GM23338 (cell line): ENCODE data around the gene TUBA1B. TPM values are rescaled to one million over a fixed set of nuclear protein-coding genes. Genes with fewer than 3 reads are reported as not detected.

Source experiments
- CREB1 ChIP-seq: fragments of 250-450 bp; sonication (Bioruptor Pico); IDR thresholded peaks from 2 replicates; pipeline ENCODE4 v1.5.0; 2020; ENCODE audit warnings: low read depth, mild to moderate bottlenecking, moderate library complexity
- JUNB ChIP-seq: IDR thresholded peaks from one replicate; pipeline ENCODE4 v1.6.1; 2016; ENCODE audit warnings: antibody characterized with exemption; ENCODE audit not compliant: unreplicated experiment
- NANOG ChIP-seq: IDR thresholded peaks from 2 replicates; pipeline ENCODE4 v1.6.1; 2016; ENCODE audit warnings: antibody characterized with exemption, borderline replicate concordance
- POLR2AphosphoS5 ChIP-seq: IDR thresholded peaks from 2 replicates; pipeline ENCODE4 v1.6.1; 2016; ENCODE audit warnings: antibody characterized with exemption, low read depth
- STAT1 ChIP-seq: IDR thresholded peaks from one replicate; pipeline ENCODE4 v1.6.1; 2016; ENCODE audit warnings: antibody characterized with exemption; ENCODE audit not compliant: unreplicated experiment
- ZNF114 ChIP-seq: fragments of 250-450 bp; sonication (Bioruptor Pico); IDR thresholded peaks from 2 replicates; pipeline ENCODE4 v1.5.0; 2020; ENCODE audit warnings: mild to moderate bottlenecking, moderate library complexity
- ZNF331 ChIP-seq: fragments of 250-450 bp; sonication (Bioruptor Pico); IDR thresholded peaks from 2 replicates; pipeline ENCODE4 v1.5.0; 2020; ENCODE audit warnings: low read depth, mild to moderate bottlenecking, moderate library complexity
- polyA plus RNA-seq: library from polyadenylated mRNA; unstranded; fragments of >200 nt; fragmentation: Nextera tagmentation; extraction: Ambion mirVana; gene quantifications from 2 replicates; pipeline ENCODE4 v1.2.1, GENCODE V29; 2016
- total RNA-seq: library from RNA; depleted of rRNA; stranded (reverse); fragments of >200 nt; shearing (Covaris generic); gene quantifications from 2 replicates; pipeline ENCODE4 v1.2.3, GENCODE V29; 2014
- TF ChIP-seq, protein P1 (sequence below): fragments of 250-450 bp; sonication (Bioruptor Pico); IDR thresholded peaks from 2 replicates; pipeline ENCODE4 v1.5.0; 2020; ENCODE audit warnings: mild to moderate bottlenecking, moderate library complexity
- TF ChIP-seq, protein P2 (sequence below), 2 experiments: fragments of 200-600 bp in 1 of 2; sonication (generic) in 1 of 2; conservative IDR thresholded peaks; 2 replicates each; pipeline versions ENCODE4 v1.5.1 to v1.6.1; 2016 to 2017; ENCODE audit warnings: antibody characterized with exemption in 2 of 2, low read depth in 2 of 2, mild to moderate bottlenecking in 2 of 2, moderate library complexity in 1 of 2
- TF ChIP-seq, protein P3 (sequence below): IDR thresholded peaks from 2 replicates; pipeline ENCODE4 v1.6.1; 2016; ENCODE audit warnings: antibody characterized with exemption

The TUBA1B gene
- total and polyA plus RNA-seq, 2 experiments from 2014 or later, result 1,116 to 2,718 TPM

GRCh38 chr12:49105504-49106084 is 25.6 kb downstream of the TUBA1B start (continued):
- TF ChIP-seq, protein P1, sequence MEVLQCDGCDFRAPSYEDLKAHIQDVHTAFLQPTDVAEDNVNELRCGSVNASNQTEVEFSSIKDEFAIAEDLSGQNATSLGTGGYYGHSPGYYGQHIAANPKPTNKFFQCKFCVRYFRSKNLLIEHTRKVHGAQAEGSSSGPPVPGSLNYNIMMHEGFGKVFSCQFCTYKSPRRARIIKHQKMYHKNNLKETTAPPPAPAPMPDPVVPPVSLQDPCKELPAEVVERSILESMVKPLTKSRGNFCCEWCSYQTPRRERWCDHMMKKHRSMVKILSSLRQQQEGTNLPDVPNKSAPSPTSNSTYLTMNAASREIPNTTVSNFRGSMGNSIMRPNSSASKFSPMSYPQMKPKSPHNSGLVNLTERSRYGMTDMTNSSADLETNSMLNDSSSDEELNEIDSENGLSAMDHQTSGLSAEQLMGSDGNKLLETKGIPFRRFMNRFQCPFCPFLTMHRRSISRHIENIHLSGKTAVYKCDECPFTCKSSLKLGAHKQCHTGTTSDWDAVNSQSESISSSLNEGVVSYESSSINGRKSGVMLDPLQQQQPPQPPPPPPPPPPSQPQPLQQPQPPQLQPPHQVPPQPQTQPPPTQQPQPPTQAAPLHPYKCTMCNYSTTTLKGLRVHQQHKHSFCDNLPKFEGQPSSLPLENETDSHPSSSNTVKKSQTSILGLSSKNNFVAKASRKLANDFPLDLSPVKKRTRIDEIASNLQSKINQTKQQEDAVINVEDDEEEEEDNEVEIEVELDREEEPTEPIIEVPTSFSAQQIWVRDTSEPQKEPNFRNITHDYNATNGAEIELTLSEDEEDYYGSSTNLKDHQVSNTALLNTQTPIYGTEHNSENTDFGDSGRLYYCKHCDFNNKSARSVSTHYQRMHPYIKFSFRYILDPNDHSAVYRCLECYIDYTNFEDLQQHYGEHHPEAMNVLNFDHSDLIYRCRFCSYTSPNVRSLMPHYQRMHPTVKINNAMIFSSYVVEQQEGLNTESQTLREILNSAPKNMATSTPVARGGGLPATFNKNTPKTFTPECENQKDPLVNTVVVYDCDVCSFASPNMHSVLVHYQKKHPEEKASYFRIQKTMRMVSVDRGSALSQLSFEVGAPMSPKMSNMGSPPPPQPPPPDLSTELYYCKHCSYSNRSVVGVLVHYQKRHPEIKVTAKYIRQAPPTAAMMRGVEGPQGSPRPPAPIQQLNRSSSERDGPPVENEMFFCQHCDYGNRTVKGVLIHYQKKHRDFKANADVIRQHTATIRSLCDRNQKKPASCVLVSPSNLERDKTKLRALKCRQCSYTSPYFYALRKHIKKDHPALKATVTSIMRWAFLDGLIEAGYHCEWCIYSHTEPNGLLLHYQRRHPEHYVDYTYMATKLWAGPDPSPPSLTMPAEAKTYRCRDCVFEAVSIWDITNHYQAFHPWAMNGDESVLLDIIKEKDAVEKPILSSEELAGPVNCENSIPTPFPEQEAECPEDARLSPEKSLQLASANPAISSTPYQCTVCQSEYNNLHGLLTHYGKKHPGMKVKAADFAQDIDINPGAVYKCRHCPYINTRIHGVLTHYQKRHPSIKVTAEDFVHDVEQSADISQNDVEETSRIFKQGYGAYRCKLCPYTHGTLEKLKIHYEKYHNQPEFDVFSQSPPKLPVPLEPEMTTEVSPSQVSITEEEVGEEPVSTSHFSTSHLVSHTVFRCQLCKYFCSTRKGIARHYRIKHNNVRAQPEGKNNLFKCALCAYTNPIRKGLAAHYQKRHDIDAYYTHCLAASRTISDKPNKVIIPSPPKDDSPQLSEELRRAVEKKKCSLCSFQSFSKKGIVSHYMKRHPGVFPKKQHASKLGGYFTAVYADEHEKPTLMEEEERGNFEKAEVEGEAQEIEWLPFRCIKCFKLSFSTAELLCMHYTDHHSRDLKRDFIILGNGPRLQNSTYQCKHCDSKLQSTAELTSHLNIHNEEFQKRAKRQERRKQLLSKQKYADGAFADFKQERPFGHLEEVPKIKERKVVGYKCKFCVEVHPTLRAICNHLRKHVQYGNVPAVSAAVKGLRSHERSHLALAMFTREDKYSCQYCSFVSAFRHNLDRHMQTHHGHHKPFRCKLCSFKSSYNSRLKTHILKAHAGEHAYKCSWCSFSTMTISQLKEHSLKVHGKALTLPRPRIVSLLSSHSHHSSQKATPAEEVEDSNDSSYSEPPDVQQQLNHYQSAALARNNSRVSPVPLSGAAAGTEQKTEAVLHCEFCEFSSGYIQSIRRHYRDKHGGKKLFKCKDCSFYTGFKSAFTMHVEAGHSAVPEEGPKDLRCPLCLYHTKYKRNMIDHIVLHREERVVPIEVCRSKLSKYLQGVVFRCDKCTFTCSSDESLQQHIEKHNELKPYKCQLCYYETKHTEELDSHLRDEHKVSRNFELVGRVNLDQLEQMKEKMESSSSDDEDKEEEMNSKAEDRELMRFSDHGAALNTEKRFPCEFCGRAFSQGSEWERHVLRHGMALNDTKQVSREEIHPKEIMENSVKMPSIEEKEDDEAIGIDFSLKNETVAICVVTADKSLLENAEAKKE (CRISPR knock-in tag), result no peak
- TF ChIP-seq JUNB (no peak), NANOG (no peak), STAT1 (no peak), POLR2AphosphoS5 (no peak), CREB1 (CRISPR knock-in tag) (no peak), ZNF331 (CRISPR knock-in tag) (no peak), ZNF114 (CRISPR knock-in tag) (no peak)
- TF ChIP-seq, protein P2, sequence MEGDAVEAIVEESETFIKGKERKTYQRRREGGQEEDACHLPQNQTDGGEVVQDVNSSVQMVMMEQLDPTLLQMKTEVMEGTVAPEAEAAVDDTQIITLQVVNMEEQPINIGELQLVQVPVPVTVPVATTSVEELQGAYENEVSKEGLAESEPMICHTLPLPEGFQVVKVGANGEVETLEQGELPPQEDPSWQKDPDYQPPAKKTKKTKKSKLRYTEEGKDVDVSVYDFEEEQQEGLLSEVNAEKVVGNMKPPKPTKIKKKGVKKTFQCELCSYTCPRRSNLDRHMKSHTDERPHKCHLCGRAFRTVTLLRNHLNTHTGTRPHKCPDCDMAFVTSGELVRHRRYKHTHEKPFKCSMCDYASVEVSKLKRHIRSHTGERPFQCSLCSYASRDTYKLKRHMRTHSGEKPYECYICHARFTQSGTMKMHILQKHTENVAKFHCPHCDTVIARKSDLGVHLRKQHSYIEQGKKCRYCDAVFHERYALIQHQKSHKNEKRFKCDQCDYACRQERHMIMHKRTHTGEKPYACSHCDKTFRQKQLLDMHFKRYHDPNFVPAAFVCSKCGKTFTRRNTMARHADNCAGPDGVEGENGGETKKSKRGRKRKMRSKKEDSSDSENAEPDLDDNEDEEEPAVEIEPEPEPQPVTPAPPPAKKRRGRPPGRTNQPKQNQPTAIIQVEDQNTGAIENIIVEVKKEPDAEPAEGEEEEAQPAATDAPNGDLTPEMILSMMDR (conservative IDR thresholded peaks at IDR 0.05; ENCODE audit: low read depth in 2 of 2), result no peak
- TF ChIP-seq, protein P3, sequence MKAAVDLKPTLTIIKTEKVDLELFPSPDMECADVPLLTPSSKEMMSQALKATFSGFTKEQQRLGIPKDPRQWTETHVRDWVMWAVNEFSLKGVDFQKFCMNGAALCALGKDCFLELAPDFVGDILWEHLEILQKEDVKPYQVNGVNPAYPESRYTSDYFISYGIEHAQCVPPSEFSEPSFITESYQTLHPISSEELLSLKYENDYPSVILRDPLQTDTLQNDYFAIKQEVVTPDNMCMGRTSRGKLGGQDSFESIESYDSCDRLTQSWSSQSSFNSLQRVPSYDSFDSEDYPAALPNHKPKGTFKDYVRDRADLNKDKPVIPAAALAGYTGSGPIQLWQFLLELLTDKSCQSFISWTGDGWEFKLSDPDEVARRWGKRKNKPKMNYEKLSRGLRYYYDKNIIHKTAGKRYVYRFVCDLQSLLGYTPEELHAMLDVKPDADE, result no peak
